DND-41 (cell line): ENCODE measurements around the gene MYH3.

Experiments
- EZH2 ChIP-seq: IDR thresholded peaks from 3 replicates; pipeline ENCODE4 v1.6.1; 2012; ENCODE audit warnings: borderline replicate concordance, low read depth, mild to moderate bottlenecking, moderate library complexity, low read length, inconsistent platforms; ENCODE audit not compliant: severe bottlenecking
- TF ChIP-seq, protein P1 (sequence below): IDR thresholded peaks from 2 replicates; pipeline ENCODE4 v1.5.1; 2012; ENCODE audit warnings: borderline replicate concordance, low read length, moderate library complexity, mild to moderate bottlenecking; ENCODE audit not compliant: poor library complexity, severe bottlenecking; ENCODE audit errors: extremely low read depth

DNA sequence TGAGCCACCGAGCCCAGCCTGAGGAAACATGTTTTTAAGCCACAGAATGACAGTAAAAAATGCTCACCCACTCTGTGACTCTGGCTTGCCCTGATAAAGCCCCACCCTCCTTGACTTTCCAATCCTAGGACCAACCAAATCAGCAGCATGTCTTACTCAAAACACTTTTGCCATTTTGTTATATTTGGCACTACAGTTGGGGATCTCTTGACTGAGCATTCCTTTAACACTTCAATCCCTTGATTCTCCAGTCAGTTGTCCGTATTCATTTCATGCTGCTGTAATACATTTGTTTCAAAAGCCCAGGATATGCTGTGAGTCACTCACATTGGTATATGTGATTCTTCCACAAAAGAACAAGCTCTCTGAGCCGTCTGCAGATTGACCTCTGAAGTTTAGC, 8.2 kb downstream of the MYH3 start:
- TF ChIP-seq, protein P1, sequence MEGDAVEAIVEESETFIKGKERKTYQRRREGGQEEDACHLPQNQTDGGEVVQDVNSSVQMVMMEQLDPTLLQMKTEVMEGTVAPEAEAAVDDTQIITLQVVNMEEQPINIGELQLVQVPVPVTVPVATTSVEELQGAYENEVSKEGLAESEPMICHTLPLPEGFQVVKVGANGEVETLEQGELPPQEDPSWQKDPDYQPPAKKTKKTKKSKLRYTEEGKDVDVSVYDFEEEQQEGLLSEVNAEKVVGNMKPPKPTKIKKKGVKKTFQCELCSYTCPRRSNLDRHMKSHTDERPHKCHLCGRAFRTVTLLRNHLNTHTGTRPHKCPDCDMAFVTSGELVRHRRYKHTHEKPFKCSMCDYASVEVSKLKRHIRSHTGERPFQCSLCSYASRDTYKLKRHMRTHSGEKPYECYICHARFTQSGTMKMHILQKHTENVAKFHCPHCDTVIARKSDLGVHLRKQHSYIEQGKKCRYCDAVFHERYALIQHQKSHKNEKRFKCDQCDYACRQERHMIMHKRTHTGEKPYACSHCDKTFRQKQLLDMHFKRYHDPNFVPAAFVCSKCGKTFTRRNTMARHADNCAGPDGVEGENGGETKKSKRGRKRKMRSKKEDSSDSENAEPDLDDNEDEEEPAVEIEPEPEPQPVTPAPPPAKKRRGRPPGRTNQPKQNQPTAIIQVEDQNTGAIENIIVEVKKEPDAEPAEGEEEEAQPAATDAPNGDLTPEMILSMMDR: no peak
- no peak for TF ChIP-seq EZH2
